Measurements from ENCODE around the gene ADCY3. TPM values are rescaled to one million over a fixed set of nuclear protein-coding genes. Genes with fewer than 3 reads are reported as not detected.

Gene ADCY3
- polyA plus RNA-seq, 1 of the 3 experiments (the other 2 are of a cell fraction), result 53.9 TPM

GRCh38 chr2:24875901-24876300 lies 44.1 kb downstream of the ADCY3 start:
- H4K20me1 ChIP-seq (ENCODE audit: insufficient read depth), result no peaks in the 10 kb centered on the region
- WGBS (ENCODE audit: low lambda C conversion rate), result 77% methylated on average over 2 of the region's 2 CpGs
- H3K4me2 ChIP-seq, result no peak overlapping the region
- CTCF ChIA-PET, result interaction anchor here (0.9 to 1.6 kb wide), 3 partner anchors 48 to 51 kb away, joined by 3 to 5 read pairs (median 4); no protein-coding TSS in a partner anchor
- TF ChIP-seq POLR2AphosphoS5 (IDR thresholded peaks at IDR 0.05; ENCODE audit: low read depth, low read length) (no peak), SIN3A (IDR thresholded peaks at IDR 0.05; ENCODE audit: borderline replicate concordance, low read depth, low read length) (no peak), FOSL2 (IDR thresholded peaks at IDR 0.05; ENCODE audit: borderline replicate concordance, low read depth) (no peak), REST (IDR thresholded peaks at IDR 0.05; ENCODE audit: low read depth, low read length) (no peak)
- TF ChIP-seq, protein P1, sequence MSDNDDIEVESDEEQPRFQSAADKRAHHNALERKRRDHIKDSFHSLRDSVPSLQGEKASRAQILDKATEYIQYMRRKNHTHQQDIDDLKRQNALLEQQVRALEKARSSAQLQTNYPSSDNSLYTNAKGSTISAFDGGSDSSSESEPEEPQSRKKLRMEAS (IDR thresholded peaks at IDR 0.05; ENCODE audit: low read depth), result no peak
- no peaks in the 10 kb centered on the region for H3F3A ChIP-seq (replicated peaks; ENCODE audit: insufficient read depth)
- H2AFZ ChIP-seq (ENCODE audit: low read depth), result no peak overlapping the region
- no peak overlapping the region for H3K9ac ChIP-seq
- H3K27me3 ChIP-seq (ENCODE audit: insufficient read depth), result no peaks in the 10 kb centered on the region
- H3K79me2 ChIP-seq (ENCODE audit: insufficient read depth), result no peaks in the 10 kb centered on the region
- no peak for DNase-seq
- H3K9me3 ChIP-seq, result no peaks in the 10 kb centered on the region
- peaks cover 0 to 7% of the 10 kb centered on the region in 2 experiments; a peak in 1 of 4 replicates for H3K4me1 ChIP-seq (ENCODE audit: control insufficient read depth in 1 of 2, insufficient read depth in 2 of 2, low read depth in 1 of 2, low read length in 1 of 2)
- no peak overlapping the region for H3K4me3 ChIP-seq (ENCODE audit: low read depth in 2 of 2, low read length in 1 of 2)
- POLR2A ChIA-PET, result no interaction called here
- no peaks in the 10 kb centered on the region for H3K36me3 ChIP-seq (replicated peaks in 1 of 2; ENCODE audit: control insufficient read depth in 1 of 2, insufficient read depth in 2 of 2, low read length in 1 of 2)
- no peak overlapping the region for H3K27ac ChIP-seq (ENCODE audit: low read depth in 2 of 2, low read length in 1 of 2)
- H3K9me2 ChIP-seq, result no peaks in the 10 kb centered on the region

- H3K4me1 ChIP-seq (ENCODE audit: control insufficient read depth in 1 of 2, insufficient read depth in 2 of 2, low read depth in 1 of 2, low read length in 1 of 2), result peaks cover 0 to 7% of the 10 kb centered on the region in 2 experiments; a peak in 1 of 4 replicates
- no peaks in the 10 kb centered on the region for H3K36me3 ChIP-seq (replicated peaks in 1 of 2; ENCODE audit: control insufficient read depth in 1 of 2, insufficient read depth in 2 of 2, low read length in 1 of 2)
- no peak overlapping the region for H2AFZ ChIP-seq (ENCODE audit: low read depth)
- TF ChIP-seq EP300 (IDR thresholded peaks at IDR 0.05; ENCODE audit: borderline replicate concordance in 1 of 2, low read depth in 1 of 2, low read length in 1 of 2), result no peak
- no peak for TF ChIP-seq JUND (IDR thresholded peaks at IDR 0.05)
- TF ChIP-seq FOXJ3 (CRISPR knock-in tag; IDR thresholded peaks at IDR 0.05), result no peak
- no peak for TF ChIP-seq MXI1 (IDR thresholded peaks at IDR 0.05; ENCODE audit: low read depth, low read length)
- TF ChIP-seq GATA2 (CRISPR knock-in tag; IDR thresholded peaks at IDR 0.05), result no peak
- no peak for TF ChIP-seq SIN3A (IDR thresholded peaks at IDR 0.05; ENCODE audit: borderline replicate concordance, low read depth, low read length)
- no peak for TF ChIP-seq FOSL2 (IDR thresholded peaks at IDR 0.05; ENCODE audit: borderline replicate concordance, low read depth)
- H3K4me3 ChIP-seq (ENCODE audit: low read depth in 2 of 2, low read length in 1 of 2), result no peak overlapping the region
- 87% methylated on average over 2 of the region's 10 CpGs for WGBS (ENCODE audit: low lambda C conversion rate)
- H3F3A ChIP-seq (replicated peaks; ENCODE audit: insufficient read depth), result no peaks in the 10 kb centered on the region
- no peaks in the 10 kb centered on the region for H3K9me2 ChIP-seq
- no peaks in the 10 kb centered on the region for H3K27me3 ChIP-seq (ENCODE audit: insufficient read depth)
- no peak overlapping the region for H3K9ac ChIP-seq
- no peak for DNase-seq
- no peak overlapping the region for H3K27ac ChIP-seq (ENCODE audit: low read depth in 2 of 2, low read length in 1 of 2)
- ChIA-PET POLR2A (no interaction called here), CTCF (interaction anchor here (0.6 to 1.6 kb wide), 5 partner anchors 35 to 486 kb away, joined by 3 to 5 read pairs (median 3); no protein-coding TSS in a partner anchor)
- no peaks in the 10 kb centered on the region for H4K20me1 ChIP-seq (ENCODE audit: insufficient read depth)
- H3K4me2 ChIP-seq, result no peak overlapping the region
- H3K79me2 ChIP-seq (ENCODE audit: insufficient read depth), result no peaks in the 10 kb centered on the region
- no peaks in the 10 kb centered on the region for H3K9me3 ChIP-seq
These were observed 44.8 kb downstream of the ADCY3 start for GRCh38 chr2:24875272-24875671.
